HG02943 (cell line): ENCODE results near the gene BARX2.

Experiments used
- ATAC-seq: cut with Tn5 transposase; IDR thresholded peaks from one replicate; pipeline ENCODE4 v1.9.1; 2021; ENCODE audit warnings: mild to moderate bottlenecking, low read depth, moderate library complexity; ENCODE audit not compliant: unreplicated experiment

BARX2 gene

DNA sequence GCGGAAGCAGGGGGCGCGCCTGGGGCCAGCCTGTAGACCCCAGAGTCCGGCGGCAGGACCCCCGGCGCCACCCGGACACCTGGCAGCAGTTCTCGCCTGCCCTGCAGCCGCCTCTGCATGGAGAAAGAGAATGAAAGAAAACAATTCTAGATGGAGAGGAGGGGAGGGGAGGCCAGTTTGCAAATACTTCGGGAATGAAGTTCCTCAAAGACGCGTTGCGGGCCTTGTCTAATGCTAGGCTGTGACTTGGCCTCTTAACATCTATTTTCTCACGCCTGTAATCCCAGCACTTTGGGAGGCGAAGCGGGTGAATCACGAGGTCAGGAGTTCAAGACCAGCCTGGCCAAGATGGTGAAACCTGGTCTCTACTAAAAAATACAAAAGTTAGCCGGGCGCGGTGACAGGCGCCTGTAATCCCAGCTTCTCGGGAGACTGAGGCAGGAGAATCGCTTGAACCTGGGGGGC lies 2.1 kb upstream of the BARX2 start:
- no peak for ATAC-seq

DNA sequence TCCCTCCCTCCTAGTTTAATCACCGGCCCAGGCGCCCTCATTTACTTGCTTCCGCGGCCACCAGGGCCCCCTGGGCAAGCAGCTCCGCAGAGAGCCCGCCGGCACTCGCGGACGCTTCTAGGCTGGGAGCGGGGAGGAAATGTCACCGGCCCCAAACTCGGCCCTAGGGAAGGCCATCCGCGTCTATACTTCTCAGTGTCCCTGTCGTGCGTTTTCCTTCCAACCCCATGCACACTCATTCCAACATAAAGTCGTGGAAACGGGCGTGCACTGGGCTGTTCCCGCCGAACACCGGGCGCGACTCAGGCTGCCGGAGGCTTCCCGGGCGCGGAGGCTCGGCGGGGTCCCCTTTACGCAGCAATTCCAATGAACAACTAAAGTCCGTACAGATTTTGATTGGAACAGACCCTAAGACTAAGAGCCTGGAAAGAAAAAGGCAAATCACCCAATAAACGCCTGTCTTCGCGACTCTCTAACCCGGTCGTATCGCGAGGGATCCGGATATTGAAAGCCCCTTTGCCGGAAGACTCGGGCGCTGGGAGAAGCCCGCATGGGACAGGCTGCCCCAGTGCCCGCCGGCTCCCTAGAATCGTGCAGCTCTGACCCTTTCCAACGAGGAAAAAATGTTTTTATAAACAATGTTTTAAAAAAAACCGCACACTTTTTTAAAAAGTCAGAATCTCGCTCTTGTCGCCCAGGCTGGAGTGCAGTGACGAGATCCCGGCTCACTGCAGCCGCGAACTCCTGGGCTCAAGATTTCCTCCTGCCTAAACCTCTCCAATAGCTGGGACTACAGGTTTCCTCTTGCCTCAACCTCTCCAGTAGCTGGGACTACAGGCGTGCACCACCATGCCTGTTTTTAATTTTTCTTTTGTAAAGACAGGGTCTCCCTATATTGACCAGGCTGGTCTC lies 1.3 kb upstream of the BARX2 start:
- ATAC-seq, result no peak

DNA sequence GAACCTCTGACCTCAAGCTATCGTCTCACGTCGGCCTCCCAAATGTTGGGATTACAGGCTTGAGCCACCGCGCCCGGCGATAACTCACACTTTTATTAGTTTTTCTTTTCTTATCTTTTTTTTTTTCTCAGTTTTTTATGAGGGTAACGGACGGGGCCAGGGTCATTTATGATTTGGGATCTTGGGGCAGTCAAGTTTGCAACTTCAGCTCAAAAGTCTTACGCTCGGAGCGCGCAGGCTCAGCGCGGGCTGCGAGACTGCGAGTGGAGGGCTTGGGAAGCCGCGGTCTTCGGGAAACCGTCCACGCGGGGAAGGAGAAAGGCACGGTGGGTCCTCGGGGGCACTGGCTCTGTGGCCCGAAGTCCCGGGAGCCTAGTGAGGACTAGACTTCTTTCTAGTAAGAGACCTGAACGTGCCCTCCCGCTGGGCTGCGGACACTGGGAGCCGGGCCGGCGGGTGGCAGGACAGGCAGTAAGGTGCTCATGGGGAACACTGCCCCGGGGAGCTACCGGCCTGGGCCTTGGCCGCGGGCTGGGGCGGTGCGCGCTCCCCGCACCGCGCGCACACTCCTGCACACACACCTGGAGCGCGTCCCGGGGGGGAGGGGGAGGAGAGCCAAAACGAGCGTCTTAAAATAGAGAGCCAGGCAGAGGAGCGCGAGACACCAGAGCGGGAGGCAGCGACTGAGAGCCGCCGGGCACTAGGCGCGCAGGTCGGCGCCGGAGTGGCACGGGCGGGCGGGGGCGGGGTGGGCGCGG lies 476 bp upstream of the BARX2 start:
- no peak for ATAC-seq

DNA sequence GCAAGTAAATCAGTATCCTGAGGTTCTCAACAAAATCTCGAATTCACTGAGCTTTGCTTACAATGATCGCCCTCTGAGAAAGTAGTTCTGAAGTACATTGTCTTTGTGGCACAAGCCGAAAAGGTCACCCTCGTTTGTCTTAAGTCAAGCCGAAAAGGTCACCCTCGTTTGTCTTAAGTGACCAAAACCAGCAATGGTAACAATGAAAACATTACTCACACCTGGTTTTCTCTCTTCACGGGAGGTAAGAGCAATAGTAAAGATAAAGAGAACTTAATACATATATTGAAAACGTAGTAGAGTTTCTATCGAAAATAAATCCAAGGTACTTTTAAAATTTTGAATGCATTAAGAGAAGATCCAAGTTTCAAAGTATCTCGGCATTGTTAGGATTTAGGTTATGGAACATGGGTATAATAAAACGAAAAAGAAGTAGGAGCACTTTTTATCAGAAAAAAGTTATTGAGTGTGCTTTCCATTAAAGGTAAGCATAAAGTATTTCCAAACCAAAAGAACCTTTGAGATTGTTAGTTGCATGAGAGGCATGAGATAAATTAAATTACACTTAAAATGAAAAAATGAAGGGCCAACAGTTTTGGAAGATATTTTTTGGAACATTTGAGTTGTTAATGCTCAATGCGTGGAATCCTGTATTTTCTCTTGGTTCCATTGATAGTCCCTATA lies 1.2 kb downstream of the BARX2 start:
- ATAC-seq, result no peak

DNA sequence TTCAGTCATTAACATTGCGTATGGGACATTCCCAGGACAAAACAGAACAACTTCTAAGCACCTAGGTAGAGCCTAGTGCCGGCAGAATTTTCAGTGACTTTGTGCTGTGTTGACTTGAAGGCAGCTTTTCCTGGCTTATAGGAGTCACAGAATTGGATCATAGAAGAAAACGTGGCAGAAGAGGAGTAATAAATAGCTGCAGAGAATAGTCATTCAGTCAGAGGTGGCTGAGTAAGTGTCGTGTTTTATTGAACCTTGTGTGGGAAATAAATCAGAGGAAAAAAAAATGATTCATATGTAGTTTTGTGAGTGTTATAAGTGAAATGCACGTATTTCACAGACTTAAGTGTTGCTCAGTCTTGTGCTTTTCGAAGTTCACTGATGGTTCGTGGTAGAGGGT lies 2.1 kb downstream of the BARX2 start:
- ATAC-seq, result no peak

DNA sequence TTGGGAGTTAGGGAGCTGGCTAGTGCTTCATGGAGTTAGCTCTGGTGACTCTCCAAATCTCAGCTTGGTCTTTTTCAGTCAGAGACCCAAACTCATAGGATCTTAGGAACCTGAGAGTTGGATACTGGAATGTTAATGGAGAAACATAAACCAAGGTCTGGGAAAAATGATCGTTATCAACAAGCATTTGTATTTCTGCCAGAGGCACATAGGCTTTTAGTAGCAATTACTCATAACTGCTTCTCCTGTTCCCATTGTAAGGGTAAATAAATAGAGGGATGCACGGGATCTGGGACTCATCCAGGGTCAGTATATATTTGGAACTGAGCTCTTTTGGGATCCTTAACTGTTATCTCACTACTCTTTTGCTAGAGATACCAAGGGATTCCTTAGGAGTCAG lies 4.8 kb downstream of the BARX2 start:
- ATAC-seq, result no peak

DNA sequence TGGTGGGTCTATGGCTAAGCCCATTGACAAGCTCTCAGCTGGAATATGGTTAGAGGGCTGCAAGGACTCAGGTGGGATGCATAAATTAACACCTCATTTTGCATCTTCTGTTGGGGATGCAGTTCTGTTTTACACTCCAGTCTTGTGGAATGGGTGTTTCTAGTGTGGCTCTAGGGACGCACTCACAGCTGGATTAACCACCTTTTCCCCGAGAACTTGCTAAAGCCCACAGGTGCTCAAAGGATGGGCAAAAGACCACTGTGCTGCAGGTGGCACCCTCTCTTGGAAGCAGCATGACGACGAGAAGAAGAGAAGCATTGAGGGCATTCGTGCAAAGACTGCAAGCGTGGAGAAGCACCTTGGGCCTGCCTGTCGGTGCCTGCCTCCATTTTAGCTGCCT lies 6.9 kb downstream of the BARX2 start:
- ATAC-seq, result no peak

DNA sequence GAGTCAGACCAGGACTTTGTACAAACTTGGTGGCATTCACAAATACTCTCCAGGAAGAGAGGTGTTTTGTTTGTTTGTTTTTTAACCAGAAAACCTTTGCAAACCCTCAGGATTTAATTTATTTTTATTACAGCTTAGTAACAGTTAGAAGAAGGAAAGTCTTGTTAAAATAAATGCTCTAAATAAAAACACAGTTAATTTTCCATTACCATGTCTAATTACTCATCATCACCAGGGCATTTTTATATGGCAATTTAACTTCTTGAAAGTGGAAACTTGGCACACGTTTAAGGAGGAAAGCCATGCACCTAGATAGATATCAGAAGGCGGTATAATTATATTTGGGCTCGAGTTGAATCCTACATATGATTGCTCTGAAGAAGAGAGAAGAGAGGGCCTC lies 7.4 kb downstream of the BARX2 start:
- no peak for ATAC-seq

DNA sequence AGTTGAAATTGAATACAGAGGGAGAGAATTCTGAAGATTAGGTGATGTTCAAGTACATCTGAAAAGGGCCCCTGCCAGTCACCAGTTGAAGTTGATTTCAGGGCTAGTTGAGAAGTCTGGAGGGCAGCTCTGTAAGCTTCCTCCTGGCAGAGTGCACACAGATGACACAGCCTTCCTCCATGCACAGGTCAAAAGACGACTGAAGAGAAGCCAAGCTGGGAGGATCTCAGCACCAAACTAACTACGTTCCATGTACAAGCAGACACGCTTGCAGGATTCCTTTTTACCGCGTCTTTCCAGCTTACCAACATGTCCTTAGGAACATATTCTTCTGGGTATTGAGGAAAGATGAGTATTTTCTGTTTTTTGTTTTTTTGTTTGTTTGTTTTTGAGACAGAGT lies 7.9 kb downstream of the BARX2 start:
- no peak for ATAC-seq

DNA sequence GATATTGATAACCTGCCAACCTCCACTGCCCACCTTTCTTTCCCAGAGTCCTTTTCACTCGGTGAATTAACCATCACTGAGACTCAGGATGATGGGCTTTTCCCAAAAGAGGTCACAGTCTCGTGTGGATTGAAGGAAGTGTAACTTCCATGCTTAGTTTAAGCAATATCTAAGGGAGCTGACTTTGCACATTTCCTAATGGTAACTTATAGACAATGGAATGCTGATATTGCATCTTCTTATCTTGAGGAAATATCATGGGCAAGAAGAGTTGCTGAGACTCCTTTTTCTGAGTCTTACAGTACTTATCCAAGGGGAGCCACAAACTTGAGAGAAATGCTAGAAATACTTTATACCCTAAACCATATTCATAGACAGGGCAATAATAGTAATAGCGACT lies 8.8 kb downstream of the BARX2 start:
- no peak for ATAC-seq

DNA sequence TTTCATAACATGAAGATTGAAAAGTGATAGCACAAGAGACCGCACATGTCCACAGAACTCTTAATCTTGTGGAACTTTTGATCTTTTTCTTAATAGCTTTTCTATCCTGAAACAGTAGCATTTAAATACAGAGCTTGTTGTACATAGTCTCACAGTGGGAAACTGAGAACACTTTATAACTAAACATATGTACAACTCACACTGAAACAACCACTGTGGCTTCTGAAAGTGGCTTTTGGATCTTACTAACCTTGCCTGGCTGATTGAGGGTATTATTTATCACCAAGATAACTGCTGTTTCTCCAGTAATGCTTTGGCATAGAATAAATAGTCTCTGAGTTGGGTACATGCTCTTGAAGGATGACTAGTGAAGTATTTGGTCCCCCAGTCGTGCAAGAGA lies 10.2 kb downstream of the BARX2 start:
- ATAC-seq, result no peak

DNA sequence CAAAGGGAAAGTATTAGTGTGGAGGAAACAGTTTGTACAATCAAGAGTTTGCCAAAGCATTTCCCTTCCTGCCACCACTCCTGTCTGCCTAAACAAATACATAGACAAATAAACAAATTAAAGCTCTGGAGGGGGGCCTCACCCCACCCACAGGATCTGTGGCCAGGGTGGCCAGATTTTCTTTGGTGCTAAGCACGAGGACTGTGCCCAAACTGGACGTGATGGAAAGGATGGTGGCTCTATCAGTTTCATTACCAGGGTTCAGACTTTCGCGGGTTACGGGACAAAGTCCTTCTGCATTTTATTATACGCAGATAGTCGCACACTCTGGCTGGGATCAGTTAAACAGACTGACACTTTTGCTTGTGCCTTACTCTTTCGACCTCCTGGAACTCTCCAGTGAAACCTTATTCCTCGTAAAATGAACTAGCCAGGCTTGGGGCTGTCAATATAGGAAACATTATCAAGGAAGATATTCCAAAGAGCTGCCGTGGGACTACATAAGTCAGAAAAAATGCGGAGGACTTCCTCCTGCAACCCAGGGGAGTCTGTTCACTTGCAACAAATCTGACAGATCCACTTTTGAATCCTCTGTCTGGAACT lies 11.2 kb downstream of the BARX2 start:
- ATAC-seq, result no peak

DNA sequence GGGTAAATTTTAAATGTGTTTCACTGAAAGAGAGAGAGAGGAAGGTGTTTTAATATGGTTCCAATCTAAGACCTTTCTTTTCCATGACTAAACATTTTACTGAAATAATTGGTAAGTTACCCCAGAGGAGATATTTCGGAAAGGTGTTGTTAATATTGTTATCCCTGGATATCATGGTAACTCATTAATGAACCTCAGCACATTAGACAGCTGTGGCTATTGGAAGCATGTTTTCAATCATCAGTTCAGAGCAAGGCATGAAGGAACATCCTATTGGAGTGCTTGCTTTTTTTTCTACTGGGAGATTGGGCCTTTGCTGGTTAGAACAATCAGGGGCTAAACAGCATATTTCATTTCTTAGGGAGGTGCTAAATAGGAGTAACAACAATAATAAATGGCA lies 11.8 kb downstream of the BARX2 start:
- no peak for ATAC-seq

DNA sequence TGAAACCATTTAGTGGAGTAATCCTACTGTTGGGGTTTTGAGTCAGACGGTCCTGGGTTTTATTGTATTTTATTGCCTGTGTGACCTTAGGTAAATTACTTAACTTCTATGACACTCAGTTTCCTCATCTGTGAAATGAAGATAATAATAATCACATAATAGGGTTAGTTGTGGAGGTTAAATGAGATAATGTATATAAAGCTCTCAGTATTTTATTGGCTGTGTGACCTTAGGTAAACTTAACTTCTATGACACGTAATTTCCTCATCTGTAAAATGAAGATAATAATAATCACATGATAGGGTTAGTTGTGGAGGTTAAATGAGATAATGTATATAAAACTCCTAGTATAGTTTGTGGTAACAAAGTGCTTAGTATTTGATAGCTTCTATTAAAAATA lies 13.2 kb downstream of the BARX2 start:
- ATAC-seq, result no peak

DNA sequence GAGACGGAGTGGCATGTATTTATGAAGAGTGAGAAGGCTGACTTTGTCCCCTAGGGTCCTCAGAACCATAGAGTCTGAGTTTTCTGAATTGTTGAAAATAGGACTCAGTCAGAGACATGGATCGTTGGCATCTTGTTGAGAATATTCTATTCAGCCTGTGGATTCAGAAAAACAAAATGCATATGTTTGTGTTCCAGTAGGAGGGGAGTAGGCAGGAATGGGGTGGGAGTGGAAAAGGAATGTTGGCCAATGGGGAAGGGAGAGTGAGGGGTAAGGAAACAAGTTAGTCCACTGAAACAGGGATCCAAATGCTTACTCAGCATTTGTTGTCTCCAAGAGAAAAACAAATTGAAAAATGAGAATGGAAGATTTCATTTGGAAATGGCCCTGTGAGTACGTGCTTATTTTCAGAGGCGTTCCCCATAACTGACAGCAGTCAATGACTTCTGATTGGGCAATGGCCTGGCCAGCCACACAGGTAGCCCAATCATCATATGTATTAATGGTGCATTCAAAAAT lies 14.7 kb downstream of the BARX2 start:
- ATAC-seq, result no peak

DNA sequence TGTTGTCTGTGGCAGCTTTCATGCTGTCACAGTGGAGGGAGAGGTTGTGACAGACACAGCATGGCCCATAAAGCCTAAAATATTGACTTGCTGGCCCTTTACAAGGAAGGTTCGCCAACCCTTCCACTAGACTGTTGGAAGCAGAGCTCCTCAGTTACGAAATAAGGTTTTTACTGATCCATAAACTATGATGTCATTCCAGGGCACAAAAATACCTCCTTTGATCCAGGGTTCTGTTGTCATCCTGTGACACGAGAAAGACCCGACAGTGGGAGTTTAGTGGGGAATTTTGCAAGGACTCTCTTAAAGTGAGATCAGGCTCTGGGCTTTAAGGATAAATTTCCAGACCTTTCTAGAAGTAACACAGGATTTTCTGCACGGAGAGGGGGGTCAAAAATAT lies 15.7 kb downstream of the BARX2 start:
- no peak for ATAC-seq

DNA sequence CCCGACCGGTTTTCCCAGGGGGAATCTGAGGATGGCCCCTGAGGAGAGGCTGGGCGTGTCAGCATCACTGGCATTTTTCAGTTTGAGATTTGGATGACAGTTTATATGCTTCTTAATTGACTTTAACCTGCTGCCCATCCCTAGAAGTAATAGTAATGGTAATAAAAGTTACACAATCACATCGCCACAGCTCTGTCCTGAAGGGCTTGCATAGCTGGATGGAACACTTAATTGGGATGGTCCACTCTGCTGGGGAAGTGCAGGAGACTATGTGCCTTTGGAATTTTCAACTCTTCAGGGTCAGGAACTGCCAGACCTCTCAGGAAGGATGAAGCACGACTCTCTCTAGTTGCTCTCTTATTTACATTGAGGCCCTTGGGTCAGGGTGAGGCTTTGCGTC lies 16.2 kb downstream of the BARX2 start:
- no peak for ATAC-seq

DNA sequence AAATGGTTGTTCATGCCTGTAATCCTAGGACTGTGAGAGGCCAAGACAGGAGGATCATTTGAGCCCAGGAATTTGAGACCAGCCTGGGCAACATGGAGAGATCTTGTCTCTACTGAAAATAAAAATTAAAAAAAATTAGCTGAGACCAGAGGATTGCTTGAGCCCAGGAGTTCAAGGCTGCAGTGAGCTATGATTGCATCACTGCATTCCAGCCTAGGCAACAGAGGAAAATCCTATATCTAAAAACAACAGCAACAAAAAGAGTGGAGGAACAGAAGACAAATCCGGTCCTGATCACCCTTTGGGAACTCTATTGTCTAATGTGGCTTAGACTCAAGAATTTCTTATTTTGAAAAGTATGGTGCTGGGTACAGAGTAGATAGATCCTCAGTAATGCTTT lies 17.3 kb downstream of the BARX2 start:
- no peak for ATAC-seq

DNA sequence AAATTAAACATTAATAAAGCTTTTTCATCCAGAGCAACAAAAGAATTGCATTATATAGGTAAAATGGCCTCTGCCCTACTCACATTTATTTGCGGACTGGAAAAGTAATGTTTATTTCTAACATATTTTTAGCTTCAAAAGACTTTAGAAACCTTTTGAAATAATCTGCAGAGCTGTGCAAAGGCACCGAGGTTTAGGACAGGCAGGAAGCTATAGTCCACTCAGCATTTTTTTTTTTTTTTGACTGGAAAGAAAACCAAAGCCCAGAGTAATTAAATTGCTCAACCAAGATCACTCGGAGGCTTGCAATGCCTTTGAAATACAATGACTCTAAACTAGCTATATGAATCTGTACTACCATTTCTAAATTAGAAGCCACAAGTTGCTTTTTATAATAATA lies 19.1 kb downstream of the BARX2 start:
- no peak for ATAC-seq

DNA sequence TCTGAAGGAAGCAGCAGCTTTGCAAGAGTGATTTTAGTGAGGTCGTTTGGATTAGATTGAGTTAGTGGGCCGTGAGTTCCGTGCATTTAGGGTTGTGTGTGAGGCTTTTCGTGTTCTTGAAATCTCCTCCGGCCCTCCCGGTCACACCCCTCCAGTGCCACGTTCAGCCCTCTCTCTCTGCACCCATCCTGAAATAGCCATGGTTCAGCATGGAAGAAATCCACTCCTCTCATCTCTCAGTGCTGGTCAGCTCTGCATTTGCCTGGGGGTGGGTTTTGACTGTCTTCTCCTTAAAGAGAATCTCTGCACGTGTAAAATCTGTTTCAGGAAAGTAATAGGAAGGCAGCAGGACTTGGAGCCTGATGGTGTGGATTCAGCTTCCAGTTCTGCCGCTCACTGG lies 19.8 kb downstream of the BARX2 start:
- ATAC-seq, result no peak

DNA sequence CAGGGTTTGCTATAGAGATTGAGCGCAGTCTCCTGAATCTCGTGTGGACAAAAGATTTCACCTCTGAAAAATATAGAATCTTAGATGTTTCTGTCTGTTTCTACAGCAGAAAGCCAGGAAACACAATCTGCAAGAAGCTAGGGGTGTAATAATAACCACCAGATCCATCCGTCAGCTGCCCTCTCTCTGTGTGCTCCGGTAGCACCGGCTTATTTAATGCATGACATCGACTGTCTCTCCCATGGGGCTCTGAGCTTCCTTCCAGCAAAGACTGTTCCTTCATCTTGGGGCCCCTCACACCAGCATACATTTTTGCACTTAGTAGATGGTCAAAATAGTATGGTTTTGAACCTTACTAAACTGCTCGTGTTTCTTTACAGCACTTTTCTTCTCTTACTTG lies 20.2 kb downstream of the BARX2 start:
- ATAC-seq, result no peak
